Gastrocnemius medialis (tissue), 4 donors: Measurements from ENCODE around the gene MLIP. TPM values are rescaled to one million over a fixed set of nuclear protein-coding genes. Genes with fewer than 3 reads are reported as not detected.
"Not testable (repeated sequence)": the region's sequence is repeated elsewhere in the genome, so short reads cannot be mapped to it uniquely, and the experiment has no call there.

Experiments used
- ATAC-seq, 2 donors: fragments of 150-250 bp; one replicate each; pipeline ENCODE4 v1.9.1; 2016
- DNase-seq, 2 donors: peaks; one replicate each; pipeline ENCODE4 v3.0.0-alpha.2; 2019
- H3K27ac ChIP-seq, 4 donors: fragments of 200-600 bp; sonication (generic); 1 replicate in 1 of 4; 2 replicates in 3 of 4; pipeline ENCODE4 v1.5.1; 2016 to 2018; ENCODE audit warnings: mild to moderate bottlenecking in 2 of 4, moderate library complexity in 1 of 4
- H3K27me3 ChIP-seq, 3 donors: fragments of 200-600 bp; sonication (generic) in 2 of 3; 1 replicate in 1 of 3; 2 replicates in 2 of 3; pipeline versions ENCODE4 v1.5.1 to v1.6.0; 2016 to 2019; ENCODE audit warnings: mild to moderate bottlenecking in 1 of 3, moderate library complexity in 1 of 3
- H3K36me3 ChIP-seq, 2 donors: fragments of 200-600 bp; sonication (generic) in 1 of 2; one replicate each; pipeline ENCODE4 v1.5.1; 2017 to 2018
- H3K4me1 ChIP-seq, 2 donors: fragments of 200-600 bp; sonication (generic) in 1 of 2; one replicate each; pipeline ENCODE4 v1.5.1; 2016 to 2017; ENCODE audit warnings: mild to moderate bottlenecking in 2 of 2
- H3K4me3 ChIP-seq, 4 donors: fragments of 200-600 bp; sonication (generic) in 3 of 4; 1 replicate in 1 of 4; 2 replicates in 3 of 4; pipeline ENCODE4 v1.5.1; 2016 to 2019; ENCODE audit warnings: mild to moderate bottlenecking in 2 of 4
- H3K9me3 ChIP-seq, 3 donors: fragments of 200-600 bp; sonication (generic) in 2 of 3; 1 replicate in 1 of 3; 2 replicates in 2 of 3; pipeline ENCODE4 v1.5.1; 2016 to 2019
- POLR2A ChIP-seq, 2 donors: fragments of 450-650 bp; IDR thresholded peaks; one replicate each; pipeline ENCODE4 v1.6.1; 2017; ENCODE audit warnings: antibody characterized with exemption in 2 of 2, mild to moderate bottlenecking in 2 of 2, moderate library complexity in 2 of 2
- in situ Hi-C, 4 donors: fragments of 200-750 bp; cut with MboI; loops; one replicate each; pipeline versions ENCODE4 v1.15.0 to v1.8.0; 2017; ENCODE audit warnings: low sequenced_read_pairs in 4 of 4
- intact Hi-C: fragments of 100-400 bp; cut with DNase I; formaldehyde crosslinking; loops from one replicate; pipeline ENCODE4 v1.15.1; 2023; ENCODE audit warnings: low total_unique reads
- total RNA-seq, 4 donors: library from RNA; depleted of rRNA; stranded (reverse); fragments of >200 nt; gene quantifications; one replicate each; pipeline versions ENCODE4 v1.1.0 to v1.2.3, GENCODE V29; 2016
- TF ChIP-seq, protein P1 (sequence below), 5 experiments: fragments of 450-650 bp in 3 of 5; fragments of 200-600 bp in 2 of 5; sonication (generic) in 2 of 5; IDR thresholded peaks in 4 of 5; conservative IDR thresholded peaks in 1 of 5; 1 replicate in 4 of 5; 2 replicates in 1 of 5; pipeline ENCODE4 v1.5.1; 2016 to 2019; ENCODE audit warnings: antibody characterized with exemption in 5 of 5, mild to moderate bottlenecking in 3 of 5, moderate library complexity in 3 of 5

Gene MLIP
- total RNA-seq, 4 donors from 2014 or later, result 130 to 200 (median 160) TPM

DNA sequence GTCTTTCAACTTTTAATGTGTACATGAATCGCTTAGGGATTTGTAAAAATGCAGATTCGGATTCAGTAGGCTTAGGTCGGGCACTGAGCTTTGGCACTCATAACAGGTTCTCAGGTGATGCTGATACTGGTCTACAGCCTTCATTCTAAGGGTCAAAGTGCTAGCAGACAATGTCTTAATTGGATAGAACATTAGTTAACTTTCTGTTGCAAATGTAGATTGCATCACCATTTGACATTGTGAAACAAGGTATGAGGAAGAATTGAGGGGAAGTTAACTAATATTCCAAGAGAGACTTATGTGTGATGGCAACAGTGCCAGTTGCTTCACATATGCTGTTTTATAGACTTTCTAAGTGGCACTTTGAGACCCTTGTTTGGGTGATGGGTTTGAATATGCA is 86.9 kb downstream of the MLIP start:
- in situ Hi-C loops, result no loop called here

DNA sequence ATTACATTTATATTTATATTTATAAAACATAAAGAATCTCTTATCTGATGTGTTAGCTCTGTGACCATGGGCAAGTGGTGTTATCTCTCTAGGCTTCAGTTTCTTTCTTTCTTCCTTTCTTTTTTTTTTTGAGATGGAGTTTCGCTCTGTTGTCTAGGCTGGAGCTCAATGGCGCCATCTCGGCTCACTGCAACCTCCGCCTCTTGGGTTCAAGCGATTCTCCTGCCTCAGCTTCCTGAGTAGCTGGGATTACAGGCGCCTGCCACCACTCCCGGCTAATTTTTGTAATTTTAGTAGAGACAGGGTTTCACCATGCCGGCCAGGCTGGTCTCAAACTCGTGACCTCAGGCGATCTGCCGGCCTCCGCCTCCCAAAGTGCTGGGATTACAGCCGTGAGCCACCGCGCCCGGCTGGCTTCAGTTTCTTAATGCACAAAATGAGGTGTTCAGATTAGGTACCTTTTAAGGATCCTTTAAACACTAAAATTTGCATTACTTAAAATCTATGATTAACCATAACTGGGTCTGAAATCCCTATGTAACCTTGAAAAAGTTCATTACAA is 92.3 kb downstream of the MLIP start:
- DNase-seq, H3K4me3 ChIP-seq, intact Hi-C loops, in situ Hi-C loops, ATAC-seq, H3K27me3 ChIP-seq, H3K9me3 ChIP-seq: not testable (repeated sequence)
- Histone ChIP-seq H3K36me3 (peaks cover 0 to 21% of the 10 kb centered on the region in 2 donors), H3K4me1 (peaks cover 12 to 16% of the 10 kb centered on the region in 2 donors), H3K27ac (peak overlapping the region in 1 of 4 donors; percentile 14)

More for the DNA sequence above, 86.9 kb downstream of the MLIP start:
- intact Hi-C loops, result no loop called here
- DNase-seq (no peak), ATAC-seq (peak in 1 of 2 donors; percentile 12)
- Histone ChIP-seq H3K4me3 (no peak overlapping the region), H3K27ac (peak overlapping the region in 1 of 4 donors; percentile 20), H3K36me3 (peaks cover 0 to 13% of the 10 kb centered on the region in 2 donors), H3K27me3 (no peaks in the 10 kb centered on the region), H3K4me1 (peaks cover 0 to 4% of the 10 kb centered on the region in 2 donors), H3K9me3 (no peaks in the 10 kb centered on the region)
- no peak for TF ChIP-seq POLR2A (IDR thresholded peaks at IDR 0.05)
- TF ChIP-seq, protein P1, sequence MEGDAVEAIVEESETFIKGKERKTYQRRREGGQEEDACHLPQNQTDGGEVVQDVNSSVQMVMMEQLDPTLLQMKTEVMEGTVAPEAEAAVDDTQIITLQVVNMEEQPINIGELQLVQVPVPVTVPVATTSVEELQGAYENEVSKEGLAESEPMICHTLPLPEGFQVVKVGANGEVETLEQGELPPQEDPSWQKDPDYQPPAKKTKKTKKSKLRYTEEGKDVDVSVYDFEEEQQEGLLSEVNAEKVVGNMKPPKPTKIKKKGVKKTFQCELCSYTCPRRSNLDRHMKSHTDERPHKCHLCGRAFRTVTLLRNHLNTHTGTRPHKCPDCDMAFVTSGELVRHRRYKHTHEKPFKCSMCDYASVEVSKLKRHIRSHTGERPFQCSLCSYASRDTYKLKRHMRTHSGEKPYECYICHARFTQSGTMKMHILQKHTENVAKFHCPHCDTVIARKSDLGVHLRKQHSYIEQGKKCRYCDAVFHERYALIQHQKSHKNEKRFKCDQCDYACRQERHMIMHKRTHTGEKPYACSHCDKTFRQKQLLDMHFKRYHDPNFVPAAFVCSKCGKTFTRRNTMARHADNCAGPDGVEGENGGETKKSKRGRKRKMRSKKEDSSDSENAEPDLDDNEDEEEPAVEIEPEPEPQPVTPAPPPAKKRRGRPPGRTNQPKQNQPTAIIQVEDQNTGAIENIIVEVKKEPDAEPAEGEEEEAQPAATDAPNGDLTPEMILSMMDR (IDR thresholded peaks at IDR 0.05 in 4 of 5, conservative IDR thresholded peaks at IDR 0.05 in 1 of 5), result no peak

DNA sequence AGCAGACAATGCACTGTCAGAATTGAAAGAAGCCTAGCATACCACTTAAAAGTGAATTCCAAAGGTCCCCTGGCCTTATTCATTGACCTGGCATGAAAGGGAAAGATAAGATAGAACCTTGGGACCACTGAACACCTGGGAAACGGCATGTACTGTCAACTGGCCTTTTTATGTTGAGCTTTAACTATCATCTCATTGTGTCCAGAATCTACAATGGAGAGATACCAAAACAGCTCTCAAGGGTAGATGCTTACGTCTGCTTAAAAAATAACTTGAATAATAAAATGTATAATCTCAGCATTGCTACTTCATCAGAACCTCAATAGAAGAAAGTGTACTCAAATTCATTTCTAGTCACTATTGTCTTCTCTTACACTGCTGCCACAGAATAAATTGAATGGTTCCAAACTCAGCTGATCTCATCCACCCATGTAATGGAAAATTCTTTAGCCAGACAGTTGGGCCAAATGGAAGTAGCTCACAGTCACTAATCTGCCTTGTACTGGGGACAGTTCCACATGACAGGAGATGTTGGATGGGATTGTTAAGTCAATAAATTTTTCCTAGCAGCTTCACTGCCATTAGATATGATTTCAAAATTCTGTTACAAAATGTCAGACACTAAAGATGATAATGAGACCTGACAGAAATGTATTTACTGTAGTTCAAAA is 93.8 kb downstream of the MLIP start:
- H3K27me3 ChIP-seq, result no peaks in the 10 kb centered on the region
- peak; percentile 50 to 56 for ATAC-seq
- H3K4me3 ChIP-seq, result no peak overlapping the region
- in situ Hi-C loops, result no loop called here
- intact Hi-C loops, result no loop called here
- peaks cover 12 to 16% of the 10 kb centered on the region in 2 donors for H3K4me1 ChIP-seq
- H3K9me3 ChIP-seq, result no peaks in the 10 kb centered on the region
- DNase-seq, result no peak
- H3K36me3 ChIP-seq, result peaks cover 0 to 21% of the 10 kb centered on the region in 2 donors
- TF ChIP-seq POLR2A (IDR thresholded peaks at IDR 0.05), result no peak
- TF ChIP-seq, protein P1 (IDR thresholded peaks at IDR 0.05 in 4 of 5, conservative IDR thresholded peaks at IDR 0.05 in 1 of 5), result no peak
- peak overlapping the region in 3 of 4 donors; percentile 36 to 60 (median 60) for H3K27ac ChIP-seq

DNA sequence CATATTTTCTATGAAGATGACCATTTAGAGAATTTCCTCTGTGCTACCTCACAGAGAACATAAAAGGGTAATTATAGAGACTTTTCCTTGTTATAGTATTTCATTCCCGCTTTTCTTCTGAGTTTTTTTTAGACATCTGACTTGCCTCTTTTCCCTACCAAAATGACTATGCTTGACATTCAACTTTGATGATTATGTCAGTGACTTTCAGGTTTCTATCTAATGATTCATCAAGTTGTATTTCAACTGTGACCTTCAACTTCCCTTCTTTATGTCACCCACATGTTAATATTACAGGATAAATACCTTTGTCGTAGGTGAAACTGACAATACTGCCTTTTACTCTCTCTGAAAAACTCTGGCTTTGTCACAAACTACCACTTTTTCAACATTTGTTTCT is 95.3 kb downstream of the MLIP start:
- Histone ChIP-seq H3K27me3 (no peaks in the 10 kb centered on the region), H3K27ac (peak overlapping the region in 1 of 4 donors; percentile 3), H3K9me3 (no peaks in the 10 kb centered on the region), H3K4me1 (peaks cover 12 to 16% of the 10 kb centered on the region in 2 donors), H3K4me3 (no peak overlapping the region), H3K36me3 (peaks cover 0 to 21% of the 10 kb centered on the region in 2 donors)
- DNase-seq (no peak), ATAC-seq (no peak)
- TF ChIP-seq, protein P1 (IDR thresholded peaks at IDR 0.05 in 4 of 5, conservative IDR thresholded peaks at IDR 0.05 in 1 of 5), result no peak
- TF ChIP-seq POLR2A (IDR thresholded peaks at IDR 0.05), result no peak
- in situ Hi-C loops (no loop called here), intact Hi-C loops (no loop called here)

DNA sequence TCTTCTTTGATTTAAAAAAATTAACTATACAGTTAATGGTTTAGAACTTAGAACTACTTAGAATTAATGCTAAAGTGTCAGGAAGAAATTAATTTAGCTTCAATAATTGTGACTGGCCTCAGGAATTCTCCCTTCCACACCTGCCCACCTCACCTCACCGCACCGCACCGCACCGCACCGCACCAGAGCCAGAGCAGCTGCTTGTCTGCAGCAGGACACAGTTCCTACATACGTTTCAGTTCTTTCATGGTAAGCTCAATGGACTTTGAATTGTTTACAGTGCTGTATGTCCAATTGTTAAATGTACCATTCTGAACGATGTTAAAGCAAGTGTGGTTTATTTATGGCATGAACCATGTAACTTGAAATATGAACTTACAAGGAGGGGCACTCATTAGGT is 98.7 kb downstream of the MLIP start:
- intact Hi-C loops, H3K36me3 ChIP-seq, ATAC-seq, H3K9me3 ChIP-seq, H3K4me1 ChIP-seq, H3K4me3 ChIP-seq, H3K27me3 ChIP-seq, DNase-seq, in situ Hi-C loops, H3K27ac ChIP-seq: not testable (repeated sequence)
